Activated CD4-positive, alpha-beta T cell treated with anti-CD3 and anti-CD28 coated beads, Interleukin-2, amount 50 U/mL, for 16 hours (primary cell): ENCODE data around the gene MAGI1.

Experiments used
- DNase-seq: peaks from one replicate; pipeline ENCODE4 v3.0.0-alpha.2; 2020

MAGI1 gene

DNA sequence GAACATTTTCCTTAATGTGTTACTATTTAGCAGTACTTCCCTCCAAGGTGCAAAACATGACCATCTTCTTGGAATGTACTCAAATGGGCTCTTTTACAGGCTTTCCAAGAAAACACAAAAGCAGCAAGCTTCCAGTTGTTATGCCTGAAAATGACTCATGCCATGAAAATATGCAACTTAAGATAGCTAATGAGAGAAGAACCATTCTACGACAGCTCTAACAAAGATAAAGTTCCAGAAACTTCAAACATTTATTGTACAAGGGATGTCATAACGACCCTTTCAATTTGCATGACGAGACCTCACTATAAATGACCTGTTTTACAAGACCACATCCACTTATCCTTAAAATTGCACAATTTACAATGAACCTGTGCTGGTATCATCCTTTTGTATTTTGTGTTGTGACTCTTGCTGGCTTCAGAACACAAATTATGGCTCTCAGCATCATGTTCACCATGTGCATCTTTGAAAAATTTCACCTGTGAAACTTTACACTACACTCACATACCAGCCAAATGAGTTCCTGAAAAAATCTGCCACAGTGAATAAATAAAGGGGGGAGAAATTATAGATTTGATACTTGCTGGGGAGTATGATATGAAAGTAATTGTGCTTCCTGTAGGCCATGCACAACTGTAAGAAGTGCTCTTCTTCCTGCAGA lies 433.7 kb downstream of the MAGI1 start:
- DNase-seq: no peak

GRCh38 chr3:65603631-65604030 lies 435.1 kb downstream of the MAGI1 start:
- DNase-seq: no peak

GRCh38 chr3:65600888-65601287 lies 437.8 kb downstream of the MAGI1 start:
- DNase-seq: no peak

GRCh38 chr3:65597952-65598413 lies 440.7 kb downstream of the MAGI1 start:
- no peak for DNase-seq

DNA sequence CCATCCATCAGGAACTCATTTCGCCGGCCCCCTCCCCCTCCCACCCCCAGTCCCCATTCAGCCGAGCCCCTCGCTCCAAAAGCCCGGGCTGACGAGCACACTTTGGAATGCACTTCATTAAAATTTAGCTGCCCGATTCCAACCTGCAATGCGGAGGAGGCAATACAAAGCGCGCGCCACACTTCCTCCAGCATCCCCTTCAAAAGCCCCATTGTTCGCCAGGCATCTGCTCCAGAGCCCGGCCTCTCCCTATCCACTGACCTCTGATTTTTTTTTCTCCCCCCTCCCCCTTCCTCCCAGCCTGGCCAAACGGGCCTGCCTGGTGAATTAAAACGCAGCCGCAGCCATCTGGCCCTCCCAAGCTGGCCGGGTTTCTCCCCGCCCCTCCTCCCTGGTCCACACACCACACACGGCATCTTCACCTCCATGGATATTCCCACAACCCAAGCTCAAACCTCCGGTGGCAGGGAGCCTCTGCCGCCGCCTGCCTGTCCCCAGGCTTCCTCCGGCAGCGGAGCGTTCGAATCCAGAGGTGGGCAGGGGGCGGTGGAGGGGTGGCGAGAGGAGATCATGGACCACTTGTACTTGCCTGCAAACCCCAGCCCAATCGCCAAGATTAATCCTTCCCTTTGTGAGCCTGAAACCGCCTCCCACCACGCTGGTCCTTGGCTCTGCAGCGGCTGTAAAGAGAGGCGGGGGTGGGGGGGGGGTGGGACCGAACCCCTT lies 441.3 kb downstream of the MAGI1 start:
- no peak for DNase-seq

- no peak for DNase-seq
Observed at GRCh38 chr3:65596571-65597225, 442.0 kb downstream of the MAGI1 start.

- no peak for DNase-seq
Observed at GRCh38 chr3:65596029-65596300, 442.8 kb downstream of the MAGI1 start.

DNA sequence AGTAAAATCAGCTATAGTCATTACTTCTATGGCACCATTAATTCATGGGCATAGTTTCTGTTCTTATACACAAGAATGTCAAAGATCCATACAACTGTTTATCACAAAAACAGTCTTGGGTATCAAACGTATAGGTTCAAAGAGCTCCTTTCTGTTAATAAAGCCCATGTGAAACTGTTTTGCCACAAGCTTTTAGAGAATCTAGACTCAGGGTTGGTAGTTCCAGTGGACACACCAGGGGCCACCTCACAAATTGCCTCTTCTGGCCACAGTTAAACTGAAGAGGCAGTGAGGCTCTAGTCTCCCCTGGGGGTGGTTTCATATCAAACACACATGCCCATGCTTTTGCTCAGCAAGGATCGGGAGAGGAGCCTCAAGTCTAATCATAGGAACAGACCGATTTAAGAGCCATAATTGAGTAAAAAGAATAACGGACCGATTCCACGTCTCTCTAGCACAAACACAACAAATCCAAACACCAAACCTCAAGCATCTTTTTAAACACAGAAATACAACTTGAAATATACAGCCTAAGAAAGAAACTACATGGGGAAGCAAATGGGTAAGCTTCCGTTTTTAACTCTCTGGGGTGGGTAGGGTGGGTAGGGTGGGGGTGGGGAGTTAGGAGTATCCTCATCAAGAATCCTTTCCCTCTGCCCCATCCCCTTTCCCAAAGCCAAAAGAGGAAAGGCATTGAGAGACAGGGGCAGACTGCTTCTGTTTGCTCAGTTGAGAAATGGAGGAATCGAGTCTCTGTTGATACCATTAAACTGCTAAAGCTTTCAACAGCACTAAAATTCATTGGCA lies 443.3 kb downstream of the MAGI1 start:
- DNase-seq: no peak

DNA sequence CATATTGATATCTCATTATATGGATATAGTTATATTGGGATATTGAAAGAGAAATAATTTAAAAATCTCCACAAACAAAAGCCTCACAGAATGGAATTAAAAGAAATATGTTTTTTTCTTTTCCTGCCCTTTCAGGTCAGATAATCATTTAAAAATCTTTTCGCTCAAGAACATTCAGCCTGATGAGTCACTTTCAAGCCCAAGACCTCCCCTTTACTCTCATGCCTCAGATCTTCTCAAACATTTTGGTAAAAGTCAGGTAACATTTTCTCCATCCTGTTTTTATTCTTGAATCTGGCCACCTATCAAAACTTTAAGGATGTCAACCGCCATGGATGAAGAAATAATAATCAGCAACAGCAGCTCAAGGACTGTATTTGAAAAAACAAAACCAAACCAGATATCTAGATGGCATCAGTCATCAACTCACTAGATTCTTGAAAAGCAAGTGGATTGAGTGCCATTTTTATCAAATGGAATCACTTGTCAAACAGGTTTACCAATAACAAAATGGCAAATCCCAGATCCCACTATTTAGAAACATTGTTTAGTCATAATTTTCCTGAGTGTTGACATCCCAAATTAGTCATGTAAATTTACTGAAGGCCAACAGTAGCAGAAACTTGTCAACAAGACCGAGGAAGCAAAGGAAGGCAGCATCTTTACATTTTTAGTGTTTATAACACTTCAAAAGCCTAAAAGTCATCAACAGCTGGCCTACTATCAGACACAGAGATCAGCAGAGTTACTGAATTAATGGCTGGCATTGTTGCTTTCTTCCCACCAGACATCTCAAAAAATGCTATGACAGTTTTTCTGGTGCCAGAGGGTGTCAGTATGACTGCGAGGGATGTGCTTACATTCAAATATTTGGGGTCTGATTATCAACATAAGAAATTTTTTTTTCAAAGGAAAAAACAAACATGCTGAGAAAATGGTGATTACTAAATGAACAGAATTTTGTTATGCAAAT lies 444.7 kb downstream of the MAGI1 start:
- DNase-seq: no peak

GRCh38 chr3:65591313-65591712 lies 447.4 kb downstream of the MAGI1 start:
- no peak for DNase-seq

DNA sequence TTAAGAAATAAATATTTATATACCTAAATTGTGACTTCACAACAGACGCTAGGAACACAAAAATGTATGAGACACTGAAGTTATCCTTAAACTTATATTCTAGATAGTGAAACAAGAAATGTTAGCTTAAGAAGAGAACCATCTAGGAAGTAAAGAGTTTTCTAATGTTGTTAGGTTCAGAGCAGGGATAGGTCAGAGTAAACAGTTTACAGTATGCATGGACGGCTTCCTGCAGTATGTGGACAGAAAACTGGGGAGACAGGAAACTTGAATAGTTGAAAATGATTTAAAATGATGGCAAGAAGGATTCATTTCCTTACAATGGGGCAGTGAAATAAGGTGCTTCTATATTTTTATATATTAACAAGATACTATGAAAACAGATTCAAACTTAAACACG lies 449.8 kb downstream of the MAGI1 start:
- DNase-seq: no peak

DNA sequence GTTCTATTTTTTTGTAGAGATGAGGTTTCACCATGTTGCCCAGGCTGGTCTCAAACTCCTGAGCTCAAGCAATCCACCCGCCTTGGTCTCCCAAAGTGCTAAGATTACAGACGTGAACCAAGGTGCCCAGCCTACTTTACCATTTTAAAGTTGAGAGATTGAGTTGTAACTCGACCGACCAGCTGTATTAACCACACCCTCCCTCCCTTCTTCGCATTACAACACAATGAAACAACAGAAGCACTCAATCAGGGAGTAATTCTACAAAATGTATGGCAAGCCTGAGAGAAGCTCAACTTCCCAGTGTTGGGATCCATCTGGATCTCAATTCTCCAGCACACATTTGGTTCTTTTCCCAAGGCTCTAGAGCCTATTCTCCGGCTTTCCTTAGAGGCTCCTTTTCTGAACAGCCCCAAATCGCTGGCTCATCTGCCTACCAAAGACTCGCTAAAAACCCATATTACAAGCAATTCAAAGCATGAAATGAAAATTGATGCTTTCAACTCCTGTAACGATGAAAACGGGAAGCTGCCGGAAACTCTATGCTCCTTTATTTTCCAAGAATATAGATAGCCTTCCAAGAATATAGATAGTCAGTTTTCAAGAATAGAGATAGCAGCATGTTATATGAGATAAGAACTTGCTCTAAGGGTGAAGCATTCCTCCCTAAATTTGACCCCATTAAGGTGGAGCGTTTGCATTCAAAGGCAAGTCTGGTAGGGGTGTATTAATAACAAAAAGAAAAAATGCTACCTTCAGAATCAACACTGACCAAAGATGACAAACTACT lies 450.9 kb downstream of the MAGI1 start:
- no peak for DNase-seq

DNA sequence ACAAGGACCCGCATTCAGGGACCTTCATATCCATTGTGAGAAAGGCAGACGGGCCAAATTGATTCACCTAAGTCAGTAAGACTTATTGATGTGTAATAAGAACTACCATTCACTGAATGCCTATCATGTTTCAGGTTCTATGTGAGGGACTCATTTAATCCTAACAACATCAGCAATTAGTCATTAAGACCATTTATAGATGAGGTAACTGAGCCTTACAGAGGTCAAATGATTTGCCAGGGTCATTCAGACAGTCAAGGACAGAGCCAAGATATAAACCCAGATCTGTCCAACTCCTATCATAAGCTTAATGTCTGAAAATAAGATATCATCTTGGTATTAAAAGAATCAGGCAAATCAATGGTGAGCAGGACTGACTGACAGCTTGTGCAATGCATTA lies 453.8 kb downstream of the MAGI1 start:
- DNase-seq: no peak

GRCh38 chr3:65584002-65584401 lies 454.7 kb downstream of the MAGI1 start:
- no peak for DNase-seq

GRCh38 chr3:65583188-65583587 lies 455.5 kb downstream of the MAGI1 start:
- DNase-seq: no peak

DNA sequence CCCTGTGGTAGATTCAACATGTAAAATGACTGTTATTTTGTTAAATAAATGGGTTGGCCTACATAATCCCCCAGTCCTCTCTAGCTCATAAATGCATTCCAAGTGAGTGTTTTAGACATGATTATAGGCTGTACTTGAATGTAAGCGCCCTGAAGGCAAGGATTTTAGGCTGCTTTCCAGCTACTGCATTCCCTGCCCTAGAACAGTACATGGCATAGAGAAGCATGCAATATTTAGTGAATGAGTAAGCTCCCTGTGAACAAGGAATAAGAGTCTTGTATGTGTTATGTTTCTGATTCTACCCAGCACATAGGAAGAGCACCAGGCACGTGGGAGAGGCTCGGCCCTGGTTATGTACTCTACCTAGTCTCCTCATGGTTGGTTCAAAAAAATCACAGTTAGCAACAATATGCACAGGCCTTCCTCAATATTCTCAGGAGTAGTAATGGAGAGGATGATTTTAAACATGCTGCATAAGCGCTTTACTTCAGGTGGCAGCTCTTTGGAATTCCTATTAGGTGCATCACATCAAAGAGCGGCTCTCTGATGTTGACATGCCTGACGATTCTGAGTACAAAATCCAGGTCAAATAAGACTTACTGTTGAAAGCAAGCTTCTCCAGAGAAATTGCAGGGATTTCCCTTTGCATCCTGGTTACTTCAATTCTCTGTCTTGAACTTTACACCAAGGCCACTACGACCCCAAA lies 456.6 kb downstream of the MAGI1 start:
- no peak for DNase-seq

- no peak for DNase-seq
Observed at GRCh38 chr3:65581313-65581712, 457.4 kb downstream of the MAGI1 start.

DNA sequence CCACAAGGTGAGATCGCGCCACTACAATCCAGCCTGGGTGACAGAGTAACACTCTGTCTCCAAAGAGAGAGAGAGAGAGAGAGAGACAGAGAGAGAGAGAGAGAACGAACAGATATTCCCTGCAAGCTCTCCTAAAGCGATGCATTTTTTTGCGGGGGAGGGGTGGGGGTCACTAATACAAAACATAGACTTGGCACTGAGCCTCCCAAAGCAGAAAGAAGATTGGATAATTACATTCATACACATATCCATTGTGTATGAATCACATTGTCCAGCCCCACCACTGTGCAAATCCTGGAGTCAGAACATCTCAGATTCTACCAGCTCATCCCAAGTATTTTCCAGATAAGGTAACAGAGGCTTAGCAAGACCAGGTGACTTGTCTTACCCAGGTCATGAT lies 459.9 kb downstream of the MAGI1 start:
- DNase-seq: no peak

GRCh38 chr3:65577843-65578430 lies 460.8 kb downstream of the MAGI1 start:
- DNase-seq: no peak

DNA sequence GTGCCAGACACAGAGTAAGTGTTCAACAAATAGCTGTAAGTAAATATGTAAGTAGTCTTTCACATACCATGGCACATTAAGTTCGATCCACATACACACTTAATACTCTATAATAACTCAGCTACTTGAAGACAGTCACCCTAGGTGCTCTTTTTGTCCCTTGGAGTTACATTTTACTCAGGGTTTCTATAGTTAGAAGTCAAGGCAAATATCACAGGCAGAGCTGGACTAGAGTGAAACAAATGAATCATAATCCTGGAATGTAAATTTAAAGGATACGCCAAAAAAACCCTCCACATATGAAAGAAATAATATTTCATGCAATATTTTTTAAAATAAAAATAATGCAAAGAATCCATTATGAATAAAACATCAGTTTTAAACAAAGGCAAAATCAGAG lies 461.8 kb downstream of the MAGI1 start:
- DNase-seq: no peak
